GM19324 (cell line): ENCODE data around the gene TSHZ1.

ENCODE experiments used
- ATAC-seq: cut with Tn5 transposase; IDR thresholded peaks from one replicate; pipeline ENCODE4 v1.9.1; 2021; ENCODE audit warnings: mild to moderate bottlenecking, moderate library complexity; ENCODE audit not compliant: unreplicated experiment, low FRiP score

TSHZ1 gene

GRCh38 chr18:75219745-75220375 lies 9.3 kb downstream of the TSHZ1 start:
- ATAC-seq = no peak

- no peak for ATAC-seq
Measured at GRCh38 chr18:75220551-75221355, 10.2 kb downstream of the TSHZ1 start.

- no peak for ATAC-seq
Measured at GRCh38 chr18:75221397-75221796, 10.8 kb downstream of the TSHZ1 start.

DNA sequence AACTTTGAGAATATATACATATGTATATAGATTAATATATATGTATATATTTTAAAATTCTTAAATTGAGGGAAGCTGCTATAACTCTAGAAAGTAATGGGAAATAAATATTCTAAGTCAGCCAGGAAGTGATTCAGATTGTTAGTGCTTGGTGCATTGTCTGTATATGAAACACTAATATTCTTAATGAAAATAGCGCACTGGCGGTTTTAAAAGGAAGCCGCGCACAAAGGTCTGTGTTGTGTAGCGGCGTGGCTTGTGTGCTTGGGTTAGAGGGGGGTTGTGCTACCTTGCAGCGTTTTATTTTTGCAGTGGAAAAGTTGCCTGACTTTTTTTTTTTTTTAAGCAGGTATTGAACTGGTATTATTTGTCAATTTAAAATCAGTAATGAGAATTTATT lies 11.3 kb downstream of the TSHZ1 start:
- no peak for ATAC-seq

GRCh38 chr18:75222407-75222806 lies 11.8 kb downstream of the TSHZ1 start:
- ATAC-seq = no peak

DNA sequence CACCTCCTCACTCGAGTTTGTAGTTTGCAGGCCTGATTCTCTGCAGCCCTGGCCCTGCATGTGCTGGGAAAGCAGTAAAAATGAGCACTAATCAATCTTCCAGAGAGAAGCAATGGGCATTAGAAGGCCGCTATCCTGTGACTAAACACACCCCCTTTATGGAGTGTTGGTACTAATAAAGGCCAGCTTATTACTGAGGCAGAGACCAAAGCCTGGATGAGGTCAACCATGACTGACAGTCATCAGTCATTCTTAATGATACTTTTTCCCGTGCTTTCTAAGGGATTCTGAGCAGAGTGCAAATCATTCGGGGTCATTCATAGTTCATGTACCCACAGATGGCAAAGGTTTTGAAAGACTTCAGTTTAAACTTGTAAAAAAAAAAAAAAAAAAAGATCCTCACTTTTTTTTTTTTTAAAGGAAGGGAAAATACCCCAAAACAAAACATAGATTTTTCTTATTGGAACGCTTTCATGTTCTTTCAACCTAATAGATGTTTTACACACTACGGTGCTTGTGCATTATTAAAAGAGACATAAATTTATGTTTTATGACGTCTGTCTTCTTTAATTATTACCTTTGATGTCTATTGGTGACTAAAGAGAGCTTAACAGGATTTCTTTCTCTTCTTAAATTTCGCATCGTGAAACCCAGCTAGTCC lies 13.2 kb downstream of the TSHZ1 start:
- ATAC-seq = no peak

DNA sequence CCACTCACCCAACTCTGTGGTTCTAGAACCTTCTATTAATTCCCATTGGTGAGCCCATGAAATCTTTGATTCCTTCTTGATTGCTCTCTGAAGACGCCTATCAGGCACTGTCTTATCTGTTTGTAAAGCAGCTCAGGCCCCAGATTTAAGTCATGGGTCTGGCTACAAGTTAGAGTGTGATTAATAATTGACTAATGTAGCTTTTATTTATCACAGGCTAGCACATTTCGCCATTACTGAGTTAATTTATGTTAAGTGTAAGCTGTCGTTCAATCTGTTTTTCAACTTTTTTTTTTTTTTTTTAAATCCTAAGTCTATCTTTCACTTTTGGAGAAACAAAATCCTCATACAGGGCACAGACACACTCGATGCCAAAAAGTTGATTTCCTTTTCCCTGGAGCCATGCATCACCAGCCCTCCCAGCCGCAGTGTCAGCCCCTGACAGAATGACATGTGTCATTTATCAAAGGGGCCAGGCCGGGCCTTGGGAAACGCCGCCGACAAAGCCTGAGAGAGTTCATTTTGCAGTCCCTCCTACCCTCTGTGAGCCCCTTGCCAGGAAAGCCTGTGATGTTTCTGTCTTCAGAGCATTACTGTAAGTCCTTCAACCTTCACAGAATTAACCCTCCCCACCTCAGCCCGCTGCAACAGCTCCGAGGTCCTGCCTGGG lies 15.8 kb downstream of the TSHZ1 start:
- ATAC-seq = no peak

GRCh38 chr18:75226956-75227316 lies 16.3 kb downstream of the TSHZ1 start:
- ATAC-seq = no peak

DNA sequence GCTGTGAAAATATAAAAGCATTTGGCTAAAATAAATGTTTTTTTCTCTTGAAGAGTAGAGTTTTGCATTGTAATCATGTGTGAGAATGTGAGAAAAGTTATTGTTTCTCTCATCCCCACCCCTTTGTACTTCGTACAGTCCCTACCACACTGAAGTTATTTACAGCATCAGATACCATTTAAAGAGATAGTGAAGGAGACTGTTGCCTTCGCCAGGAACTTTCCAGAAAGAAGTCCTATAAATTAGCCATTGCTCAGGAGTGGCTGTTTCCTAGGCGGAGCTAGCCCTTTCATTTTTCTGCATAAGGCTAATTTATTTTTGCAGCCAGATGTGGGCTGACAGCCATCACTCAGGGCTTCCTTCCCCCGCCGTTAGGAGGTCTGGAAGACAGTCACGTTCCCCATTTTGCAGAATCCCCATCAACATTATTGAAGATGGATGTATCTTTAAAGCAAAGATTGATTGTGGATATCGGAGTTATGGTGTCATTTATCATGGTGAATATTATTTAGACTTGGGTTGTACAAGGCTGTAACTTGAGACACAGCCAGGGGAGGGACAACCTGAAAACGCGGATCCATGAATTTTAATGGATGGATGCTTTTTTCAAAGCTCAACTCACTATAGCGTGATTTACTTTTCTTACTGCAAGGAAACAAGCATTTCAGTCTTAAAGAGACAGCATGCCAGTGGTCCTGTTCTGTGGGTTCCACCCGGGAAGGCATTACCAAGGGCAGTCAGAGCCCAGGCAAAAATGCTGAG lies 17.1 kb downstream of the TSHZ1 start:
- ATAC-seq = no peak

- no peak for ATAC-seq
Measured at GRCh38 chr18:75228967-75229366, 18.4 kb downstream of the TSHZ1 start.

DNA sequence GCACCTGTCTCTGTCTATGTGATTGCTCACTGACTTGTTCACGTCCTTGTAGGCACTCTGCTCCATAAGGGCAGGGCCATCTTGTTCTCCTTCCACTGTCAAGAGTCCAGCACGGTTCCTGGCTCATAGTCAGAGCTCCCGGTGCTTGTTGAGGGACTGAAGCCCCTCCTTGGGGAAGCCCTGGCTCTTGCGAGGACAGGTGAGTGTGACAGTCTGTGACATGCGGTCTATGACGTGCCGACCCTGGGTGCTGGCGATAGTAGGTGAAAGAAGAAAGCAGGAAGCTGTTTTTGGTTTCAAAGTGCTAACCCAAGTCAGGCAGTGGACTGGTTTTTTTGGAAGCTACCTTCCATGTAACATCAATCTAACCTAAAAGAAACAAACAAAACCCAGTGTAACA lies 18.8 kb downstream of the TSHZ1 start:
- no peak for ATAC-seq

- no peak for ATAC-seq
Measured at GRCh38 chr18:75230163-75231052, 19.8 kb downstream of the TSHZ1 start.

GRCh38 chr18:75231053-75231406 lies 20.4 kb downstream of the TSHZ1 start:
- ATAC-seq = no peak

DNA sequence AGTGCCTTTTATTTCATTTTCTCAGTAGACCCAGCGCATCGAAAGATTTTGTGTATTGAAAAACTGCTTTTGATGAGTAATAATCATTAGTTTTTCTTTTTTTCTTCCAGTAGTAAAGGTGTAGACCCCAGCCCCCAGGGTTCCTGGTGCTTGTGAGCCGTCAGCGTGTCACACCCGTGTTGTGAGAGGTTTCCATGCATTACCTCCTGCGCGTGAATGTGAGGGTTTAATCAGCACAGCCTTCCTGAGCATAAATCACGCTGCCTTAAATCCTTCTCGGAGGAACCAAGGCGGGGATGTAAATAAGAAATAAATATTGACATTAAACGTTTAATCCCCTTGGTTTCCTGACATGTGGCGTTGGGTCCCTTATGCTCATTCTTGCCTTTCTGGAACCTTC lies 24.3 kb downstream of the TSHZ1 start:
- no peak for ATAC-seq

DNA sequence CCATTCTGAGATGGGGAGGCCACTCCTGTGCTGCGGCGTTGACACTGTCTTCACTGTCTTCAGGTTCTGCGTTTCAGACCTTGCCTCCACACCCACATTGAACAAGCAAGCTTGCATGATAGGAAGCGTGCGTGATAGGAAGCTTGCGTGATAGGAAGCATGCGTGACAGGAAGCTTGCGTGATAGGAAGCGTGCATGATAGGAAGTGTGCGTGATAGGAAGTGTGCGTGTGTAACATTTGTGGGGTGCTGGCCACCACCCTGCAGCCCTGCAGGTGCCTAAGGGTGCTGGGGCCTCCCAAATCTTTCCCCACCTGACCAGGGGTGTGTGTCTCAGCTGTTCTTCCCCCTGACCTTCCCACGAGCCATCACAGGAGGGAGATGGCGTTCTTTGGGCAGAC lies 25.3 kb downstream of the TSHZ1 start:
- ATAC-seq = no peak

DNA sequence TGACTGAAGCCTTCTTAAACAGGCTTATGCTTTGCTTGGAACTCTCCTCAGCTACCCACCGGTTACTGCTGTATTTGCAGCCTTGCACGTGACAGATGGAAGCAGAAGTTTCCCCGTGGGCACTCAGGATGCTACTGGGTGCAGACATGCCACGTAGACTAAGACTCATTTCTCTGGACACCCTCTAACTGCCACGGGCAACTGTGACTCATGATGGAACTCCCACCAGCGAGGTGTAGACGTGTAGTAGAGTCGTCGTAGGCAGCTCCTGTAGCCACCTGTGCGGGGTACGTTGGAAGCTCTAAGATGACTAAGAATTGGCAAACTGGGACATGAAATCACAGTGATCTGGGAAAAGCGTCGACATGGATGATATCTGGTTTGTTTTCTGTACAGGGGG lies 27.5 kb downstream of the TSHZ1 start:
- ATAC-seq = no peak

- no peak for ATAC-seq
Measured at GRCh38 chr18:75238786-75239185, 28.2 kb downstream of the TSHZ1 start.

DNA sequence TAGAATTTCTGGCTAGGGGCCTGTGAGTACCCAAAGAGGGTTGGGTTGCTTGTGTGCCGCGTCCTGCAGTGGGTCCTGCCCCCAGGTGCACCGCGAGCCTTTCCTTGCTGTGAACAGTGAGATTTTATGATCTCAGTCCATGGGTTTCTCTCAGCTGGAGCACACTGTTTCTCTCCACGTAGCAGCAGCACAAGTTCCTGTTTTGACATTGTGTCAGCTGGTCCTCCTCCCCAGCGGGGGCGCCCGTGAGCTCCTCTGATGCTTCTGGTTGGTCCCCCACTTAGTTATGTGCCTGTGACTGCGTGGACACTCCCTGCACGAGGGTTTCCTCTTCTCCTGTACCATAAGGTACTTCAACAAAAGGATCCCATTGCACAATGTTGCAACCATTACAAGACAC lies 29.8 kb downstream of the TSHZ1 start:
- ATAC-seq = no peak

DNA sequence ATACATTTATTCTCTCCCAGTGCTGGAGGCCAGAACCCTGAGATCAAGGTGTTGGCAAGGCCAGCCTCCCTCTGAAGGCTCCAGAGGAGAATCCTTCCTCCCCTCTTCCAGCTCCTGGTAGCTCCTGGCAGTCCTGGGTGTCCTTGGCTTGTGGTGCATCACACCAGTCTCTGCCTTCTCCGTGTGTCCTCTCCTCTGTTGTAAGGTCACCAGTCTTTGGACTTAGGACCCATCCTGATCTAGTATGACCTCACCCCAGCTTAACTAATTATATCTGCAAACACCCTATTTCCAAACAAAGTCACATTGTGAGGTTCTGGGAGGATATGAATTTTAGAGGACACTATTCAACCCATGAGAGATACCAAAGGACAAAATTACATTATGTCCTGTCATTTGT lies 31.1 kb downstream of the TSHZ1 start:
- no peak for ATAC-seq
